ENCODE data around the gene LINC00305.

LINC00305 gene

GRCh38 chr18:64111950-64112349, 36.9 kb downstream of the LINC00305 start:
- DNase-seq (ENCODE audit: low spot score): no peak
- TF ChIP-seq CTCF (IDR thresholded peaks at IDR 0.05; ENCODE audit: extremely low read depth, insufficient read depth, missing control alignments): no peak
- in situ Hi-C loops (cut with MboI; ENCODE audit: low pct_unique_long_range_greater_than_20kb, low sequenced_read_pairs, unreplicated experiment): no loop called here

- DNase-seq (ENCODE audit: low spot score): no peak
- in situ Hi-C loops (cut with MboI; ENCODE audit: low pct_unique_long_range_greater_than_20kb, low sequenced_read_pairs, unreplicated experiment): no loop called here
- no peak for TF ChIP-seq CTCF (IDR thresholded peaks at IDR 0.05; ENCODE audit: extremely low read depth, insufficient read depth, missing control alignments)
Measured at GRCh38 chr18:64110692-64111480, 38.0 kb downstream of the LINC00305 start.

GRCh38 chr18:64103986-64104385, 44.9 kb downstream of the LINC00305 start:
- DNase-seq (ENCODE audit: low spot score): no peak
- in situ Hi-C loops (cut with MboI; ENCODE audit: low pct_unique_long_range_greater_than_20kb, low sequenced_read_pairs, unreplicated experiment): no loop called here
- TF ChIP-seq CTCF (IDR thresholded peaks at IDR 0.05; ENCODE audit: extremely low read depth, insufficient read depth, missing control alignments): peak; percentile 5

- in situ Hi-C loops (cut with MboI; ENCODE audit: low pct_unique_long_range_greater_than_20kb, low sequenced_read_pairs, unreplicated experiment): no loop called here
- DNase-seq (ENCODE audit: low spot score): peak; percentile 15
- TF ChIP-seq CTCF (IDR thresholded peaks at IDR 0.05; ENCODE audit: extremely low read depth, insufficient read depth, missing control alignments): no peak
Measured at GRCh38 chr18:64100116-64100922, 48.6 kb downstream of the LINC00305 start.

- no peak for DNase-seq (ENCODE audit: low spot score)
- no peak for TF ChIP-seq CTCF (IDR thresholded peaks at IDR 0.05; ENCODE audit: extremely low read depth, insufficient read depth, missing control alignments)
- in situ Hi-C loops (cut with MboI; ENCODE audit: low pct_unique_long_range_greater_than_20kb, low sequenced_read_pairs, unreplicated experiment): no loop called here
Measured at GRCh38 chr18:64099244-64099643, 49.6 kb downstream of the LINC00305 start.

- peak; percentile 17 for TF ChIP-seq CTCF (IDR thresholded peaks at IDR 0.05; ENCODE audit: extremely low read depth, insufficient read depth, missing control alignments)
- no peak for DNase-seq (ENCODE audit: low spot score)
- in situ Hi-C loops (cut with MboI; ENCODE audit: low pct_unique_long_range_greater_than_20kb, low sequenced_read_pairs, unreplicated experiment): no loop called here
Measured at GRCh38 chr18:64097497-64097896, 51.4 kb downstream of the LINC00305 start.
